ENCODE measurements around the gene ROPN1B. TPM values are rescaled to one million over a fixed set of nuclear protein-coding genes. Genes with fewer than 3 reads are reported as not detected.
"Not testable (repeated sequence)": the region's sequence is repeated elsewhere in the genome, so short reads cannot be mapped to it uniquely, and the experiment has no call there.

The ROPN1B gene
- total RNA-seq, 1 experiment from 2014 or later = 2.2 TPM

DNA sequence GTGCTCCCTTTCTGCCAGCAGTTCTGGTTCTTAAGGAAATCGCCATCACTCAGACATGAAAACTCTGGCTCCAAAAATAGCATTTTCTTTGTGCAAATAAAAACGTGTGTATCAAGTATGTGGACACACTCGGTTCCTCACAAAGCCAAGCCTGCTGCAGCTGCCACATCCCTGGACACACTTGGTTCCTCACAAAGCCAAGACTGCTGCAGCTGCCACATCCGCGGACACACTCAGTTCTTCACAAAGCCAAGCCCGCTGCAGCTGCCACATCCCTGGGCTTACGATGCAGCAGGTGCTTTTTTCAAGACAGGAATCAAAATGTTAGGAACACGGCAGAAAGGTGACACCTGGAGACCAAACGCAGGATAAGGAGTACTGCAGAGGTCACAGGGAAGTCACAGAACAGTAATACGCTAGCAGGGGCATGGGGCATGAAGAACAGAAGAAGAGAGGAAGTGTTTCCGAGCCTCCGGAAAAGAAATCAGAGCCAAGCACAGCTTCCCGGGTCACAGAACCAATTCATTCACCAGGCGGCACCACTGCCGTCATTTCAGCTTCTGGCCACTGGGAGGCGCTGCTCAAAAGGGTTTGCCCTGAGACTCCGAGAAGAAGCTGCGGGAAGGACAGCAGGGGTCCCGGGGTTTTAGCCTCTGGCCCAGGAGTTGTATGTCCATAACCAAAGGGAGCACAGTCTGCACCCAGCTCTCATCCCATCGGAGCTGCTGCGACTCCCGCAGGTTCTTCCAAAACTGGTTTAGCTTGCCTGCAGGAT is 40.0 kb upstream of the ROPN1B start:
- H3K79me2 ChIP-seq (ENCODE audit: insufficient read depth, low read length) = not testable (repeated sequence)

DNA sequence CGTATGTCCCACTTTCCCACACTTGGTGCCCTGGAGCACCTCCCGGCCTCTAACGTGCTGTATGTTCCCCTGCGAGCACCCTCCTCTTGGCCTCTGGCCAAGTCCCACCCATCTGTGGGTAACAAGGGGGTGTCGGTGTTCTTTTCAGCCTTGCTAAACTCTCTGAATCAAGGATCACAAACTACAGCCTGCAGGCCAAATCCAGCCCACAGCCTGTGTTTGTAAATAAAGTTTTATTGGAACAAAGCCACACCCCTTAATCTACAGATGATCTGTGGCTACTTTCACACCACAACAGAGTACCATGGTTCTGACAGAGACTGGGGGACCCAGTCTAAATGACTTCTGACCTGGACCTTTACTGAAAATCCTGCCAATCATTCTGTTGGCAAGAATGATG is 39.2 kb upstream of the ROPN1B start:
- H3K4me3 ChIP-seq (replicated peaks in 1 of 2; ENCODE audit: low read depth in 1 of 2, low read length in 2 of 2); H3K9me3 ChIP-seq (ENCODE audit: control insufficient read depth in 1 of 2, insufficient read depth in 1 of 2, low read depth in 1 of 2, low read length in 2 of 2); H3K27me3 ChIP-seq (ENCODE audit: insufficient read depth, low read length); CTCF ChIA-PET; H3K9me2 ChIP-seq (ENCODE audit: insufficient read depth); RAD21 ChIA-PET (ENCODE audit: low non-redundant PET in 1 of 2, low total read pairs in 2 of 2, uncharacterized antibody in 2 of 2, unreplicated experiment in 2 of 2); H2AFZ ChIP-seq (ENCODE audit: low read depth, low read length, poor library complexity, severe bottlenecking); DNase-seq (ENCODE audit: low read depth, low spot score); BruUV-seq (replicated peaks); H3K9ac ChIP-seq (ENCODE audit: low read length); ATAC-seq; H3K4me2 ChIP-seq (ENCODE audit: low read length); H4K20me1 ChIP-seq (ENCODE audit: insufficient read depth); H3K36me3 ChIP-seq (ENCODE audit: control insufficient read depth in 1 of 2, insufficient read depth in 2 of 2, low read length in 2 of 2); H3K4me1 ChIP-seq (ENCODE audit: control insufficient read depth in 1 of 2, insufficient read depth in 2 of 2, low read length in 2 of 2); POLR2A ChIA-PET; H3K27ac ChIP-seq (ENCODE audit: low read depth, low read length); H3K79me2 ChIP-seq (ENCODE audit: insufficient read depth, low read length): not testable (repeated sequence)
- intact Hi-C loops (cut with micrococcal nuclease) = loop anchor here (10.0 kb wide), 1 partner anchor 185 kb away; no protein-coding TSS in a partner anchor

More for the DNA sequence above, 40.0 kb upstream of the ROPN1B start:
- RAD21 ChIA-PET (ENCODE audit: low non-redundant PET in 1 of 2, low total read pairs in 2 of 2, uncharacterized antibody in 2 of 2, unreplicated experiment in 2 of 2); H4K20me1 ChIP-seq (ENCODE audit: insufficient read depth); H3K36me3 ChIP-seq (ENCODE audit: control insufficient read depth in 1 of 2, insufficient read depth in 2 of 2, low read length in 2 of 2); H3K9me3 ChIP-seq (ENCODE audit: control insufficient read depth in 1 of 2, insufficient read depth in 1 of 2, low read depth in 1 of 2, low read length in 2 of 2); H3K9me2 ChIP-seq (ENCODE audit: insufficient read depth); H3K4me1 ChIP-seq (ENCODE audit: control insufficient read depth in 1 of 2, insufficient read depth in 2 of 2, low read length in 2 of 2); H3K4me3 ChIP-seq (replicated peaks in 1 of 2; ENCODE audit: low read depth in 1 of 2, low read length in 2 of 2); CTCF ChIA-PET; DNase-seq (ENCODE audit: low read depth, low spot score); H3K27ac ChIP-seq (ENCODE audit: low read depth, low read length); H3K27me3 ChIP-seq (ENCODE audit: insufficient read depth, low read length); H3K9ac ChIP-seq (ENCODE audit: low read length); H3K4me2 ChIP-seq (ENCODE audit: low read length); H2AFZ ChIP-seq (ENCODE audit: low read depth, low read length, poor library complexity, severe bottlenecking); ATAC-seq; POLR2A ChIA-PET: not testable (repeated sequence)
- TSS peak; percentile 28 for BruUV-seq (replicated peaks)
- intact Hi-C loops (cut with micrococcal nuclease) = loop anchor here (10.0 kb wide), 1 partner anchor 186 kb away; no protein-coding TSS in a partner anchor
- TF ChIP-seq, protein P1, sequence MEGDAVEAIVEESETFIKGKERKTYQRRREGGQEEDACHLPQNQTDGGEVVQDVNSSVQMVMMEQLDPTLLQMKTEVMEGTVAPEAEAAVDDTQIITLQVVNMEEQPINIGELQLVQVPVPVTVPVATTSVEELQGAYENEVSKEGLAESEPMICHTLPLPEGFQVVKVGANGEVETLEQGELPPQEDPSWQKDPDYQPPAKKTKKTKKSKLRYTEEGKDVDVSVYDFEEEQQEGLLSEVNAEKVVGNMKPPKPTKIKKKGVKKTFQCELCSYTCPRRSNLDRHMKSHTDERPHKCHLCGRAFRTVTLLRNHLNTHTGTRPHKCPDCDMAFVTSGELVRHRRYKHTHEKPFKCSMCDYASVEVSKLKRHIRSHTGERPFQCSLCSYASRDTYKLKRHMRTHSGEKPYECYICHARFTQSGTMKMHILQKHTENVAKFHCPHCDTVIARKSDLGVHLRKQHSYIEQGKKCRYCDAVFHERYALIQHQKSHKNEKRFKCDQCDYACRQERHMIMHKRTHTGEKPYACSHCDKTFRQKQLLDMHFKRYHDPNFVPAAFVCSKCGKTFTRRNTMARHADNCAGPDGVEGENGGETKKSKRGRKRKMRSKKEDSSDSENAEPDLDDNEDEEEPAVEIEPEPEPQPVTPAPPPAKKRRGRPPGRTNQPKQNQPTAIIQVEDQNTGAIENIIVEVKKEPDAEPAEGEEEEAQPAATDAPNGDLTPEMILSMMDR (IDR thresholded peaks at IDR 0.05 in 2 of 3, conservative IDR thresholded peaks at IDR 0.05 in 1 of 3; ENCODE audit: borderline replicate concordance in 1 of 3, insufficient read depth in 1 of 3, low read depth in 2 of 3, low read length in 2 of 3) = peak; percentile 55 to 63 (median 55); a peak in 5 of 6 replicates
- TF ChIP-seq RAD21 (IDR thresholded peaks at IDR 0.05; ENCODE audit: low read depth) = peak; percentile 41

DNA sequence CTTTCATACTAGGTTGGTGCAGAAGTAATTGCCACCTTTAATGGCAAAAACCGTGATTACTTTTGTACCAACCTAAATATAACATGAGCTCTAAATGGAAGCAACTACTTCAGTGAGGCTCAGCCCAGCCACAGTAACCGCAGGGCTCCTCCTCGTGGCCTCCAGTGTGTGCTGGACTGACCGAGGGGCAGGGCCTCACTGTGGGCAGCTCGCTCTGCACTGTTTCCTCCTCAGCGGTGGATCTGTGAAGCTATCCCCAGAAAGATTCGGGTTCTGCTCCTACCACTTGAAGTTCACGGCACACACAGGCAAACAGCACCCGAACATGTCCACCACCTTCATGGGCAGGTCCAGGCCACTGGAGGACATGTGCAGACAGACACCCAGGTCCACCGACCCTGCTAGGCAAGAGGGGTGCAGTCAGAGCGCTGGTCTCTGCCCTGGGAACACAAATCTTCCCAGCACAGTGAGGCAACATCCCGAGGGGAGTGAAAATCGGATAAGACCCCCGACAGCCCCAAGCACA is 37.6 kb upstream of the ROPN1B start:
- H3K79me2 ChIP-seq (ENCODE audit: insufficient read depth, low read length); H4K20me1 ChIP-seq (ENCODE audit: insufficient read depth); H2AFZ ChIP-seq (ENCODE audit: low read depth, low read length, poor library complexity, severe bottlenecking); intact Hi-C loops (cut with micrococcal nuclease); H3K27ac ChIP-seq (ENCODE audit: low read depth, low read length); H3K4me2 ChIP-seq (ENCODE audit: low read length); H3K4me3 ChIP-seq (replicated peaks in 1 of 2; ENCODE audit: low read depth in 1 of 2, low read length in 2 of 2); RAD21 ChIA-PET (ENCODE audit: low non-redundant PET in 1 of 2, low total read pairs in 2 of 2, uncharacterized antibody in 2 of 2, unreplicated experiment in 2 of 2); CTCF ChIA-PET; H3K27me3 ChIP-seq (ENCODE audit: insufficient read depth, low read length); DNase-seq (ENCODE audit: low read depth, low spot score); H3K9ac ChIP-seq (ENCODE audit: low read length); BruUV-seq (replicated peaks); POLR2A ChIA-PET; H3K36me3 ChIP-seq (ENCODE audit: control insufficient read depth in 1 of 2, insufficient read depth in 2 of 2, low read length in 2 of 2); H3K4me1 ChIP-seq (ENCODE audit: control insufficient read depth in 1 of 2, insufficient read depth in 2 of 2, low read length in 2 of 2); ATAC-seq; H3K9me3 ChIP-seq (ENCODE audit: control insufficient read depth in 1 of 2, insufficient read depth in 1 of 2, low read depth in 1 of 2, low read length in 2 of 2); H3K9me2 ChIP-seq (ENCODE audit: insufficient read depth): not testable (repeated sequence)
